Measurements from ENCODE around the gene EPHA1. TPM values are rescaled to one million over a fixed set of nuclear protein-coding genes. Genes with fewer than 3 reads are reported as not detected.

Gene EPHA1
- total and polyA plus RNA-seq, 2 donors (not counting 1 experiment from before 2014, with no cell fraction given): 0.39 to 0.49 TPM

- H3K9ac ChIP-seq (ENCODE audit: low read length): no peak overlapping the region
- intact Hi-C loops (cut with micrococcal nuclease): no loop called here
- no peaks in the 10 kb centered on the region for H4K20me1 ChIP-seq (ENCODE audit: control insufficient read depth, insufficient read depth, low read length, poor library complexity, severe bottlenecking)
- ATAC-seq (ENCODE audit: low read depth) (no peak), DNase-seq (no peak)
- H3K27me3 ChIP-seq (replicated peaks in 1 of 4; ENCODE audit: control extremely low read depth in 1 of 4, control insufficient read depth in 3 of 4, insufficient read depth in 4 of 4, low read length in 3 of 4): peaks cover 0 to 15% (median 1%) of the 10 kb centered on the region in 4 experiments
- CTCF ChIA-PET: interaction anchor here (1.1 to 1.8 kb wide), 3 partner anchors 10 to 115 kb away, joined by 4 to 8 read pairs (median 5); no protein-coding TSS in a partner anchor
- H3K27ac ChIP-seq (ENCODE audit: low read length in 2 of 2): no peak overlapping the region
- POLR2A ChIA-PET: no interaction called here
- Mint-ChIP-seq H3K27ac (no peak overlapping the region), H3K27me3 (peaks cover 51% of the 10 kb centered on the region), H3K9me3 (ENCODE audit: insufficient read depth) (no peaks in the 10 kb centered on the region), H3K4me3 (no peak overlapping the region), H3K4me1 (peaks cover 4% of the 10 kb centered on the region)
- H3K4me2 ChIP-seq (replicated peaks; ENCODE audit: low read depth, low read length, poor library complexity, severe bottlenecking): no peak overlapping the region
- WGBS (ENCODE audit: insufficient coverage): over 99% methylated on average over 12 of the region's 16 CpGs
- no peak overlapping the region for H3K4me3 ChIP-seq (ENCODE audit: control extremely low read depth in 1 of 5, extremely low read depth in 1 of 5, insufficient read depth in 1 of 5, low read depth in 2 of 5, low read length in 4 of 5)
- H3K36me3 ChIP-seq (replicated peaks in 1 of 2; ENCODE audit: control extremely low read depth in 1 of 2, control insufficient read depth in 1 of 2, extremely low read depth in 1 of 2, insufficient read depth in 2 of 2, low read length in 1 of 2): no peaks in the 10 kb centered on the region
- peaks cover 0 to 5% (median 0%) of the 10 kb centered on the region in 3 donors for H3K9me3 ChIP-seq (ENCODE audit: control extremely low read depth in 1 of 3, control insufficient read depth in 2 of 3, insufficient read depth in 1 of 3, low read length in 2 of 3)
- no peaks in the 10 kb centered on the region for H3K4me1 ChIP-seq (ENCODE audit: control insufficient read depth in 2 of 2, insufficient read depth in 2 of 2, low read length in 2 of 2)
- H3K79me2 ChIP-seq (ENCODE audit: control insufficient read depth, insufficient read depth, low read length): no peaks in the 10 kb centered on the region
- TF ChIP-seq EZH2 (IDR thresholded peaks at IDR 0.05; ENCODE audit: borderline replicate concordance, insufficient read depth, low read depth, low read length, poor library complexity, severe bottlenecking): no peak
- TF ChIP-seq CTCF (IDR thresholded peaks at IDR 0.05): no peak
- H2AFZ ChIP-seq (ENCODE audit: insufficient read depth, low read depth, low read length, poor library complexity, severe bottlenecking): no peak overlapping the region
Measured at GRCh38 chr7:143355450-143356385, 52.9 kb downstream of the EPHA1 start.

GRCh38 chr7:143354965-143355364, 53.7 kb downstream of the EPHA1 start:
- 95% methylated on average over 4 of the region's 8 CpGs for WGBS (ENCODE audit: insufficient coverage)
- H2AFZ ChIP-seq (ENCODE audit: insufficient read depth, low read depth, low read length, poor library complexity, severe bottlenecking): no peak overlapping the region
- H3K36me3 ChIP-seq (replicated peaks in 1 of 2; ENCODE audit: control extremely low read depth in 1 of 2, control insufficient read depth in 1 of 2, extremely low read depth in 1 of 2, insufficient read depth in 2 of 2, low read length in 1 of 2): no peaks in the 10 kb centered on the region
- H3K9ac ChIP-seq (ENCODE audit: low read length): no peak overlapping the region
- no peak overlapping the region for H3K27ac ChIP-seq (ENCODE audit: low read length in 2 of 2)
- Mint-ChIP-seq H3K27ac (no peak overlapping the region), H3K4me3 (no peak overlapping the region), H3K4me1 (peaks cover 2% of the 10 kb centered on the region), H3K9me3 (ENCODE audit: insufficient read depth) (no peaks in the 10 kb centered on the region), H3K27me3 (peaks cover 46% of the 10 kb centered on the region)
- ATAC-seq (ENCODE audit: low read depth) (no peak), DNase-seq (no peak)
- H3K27me3 ChIP-seq (replicated peaks in 1 of 4; ENCODE audit: control extremely low read depth in 1 of 4, control insufficient read depth in 3 of 4, insufficient read depth in 4 of 4, low read length in 3 of 4): peaks cover 0 to 8% (median 0%) of the 10 kb centered on the region in 4 experiments
- H3K4me1 ChIP-seq (ENCODE audit: control insufficient read depth in 2 of 2, insufficient read depth in 2 of 2, low read length in 2 of 2): no peaks in the 10 kb centered on the region
- H3K79me2 ChIP-seq (ENCODE audit: control insufficient read depth, insufficient read depth, low read length): no peaks in the 10 kb centered on the region
- no peaks in the 10 kb centered on the region for H4K20me1 ChIP-seq (ENCODE audit: control insufficient read depth, insufficient read depth, low read length, poor library complexity, severe bottlenecking)
- peaks cover 0 to 5% (median 0%) of the 10 kb centered on the region in 3 donors for H3K9me3 ChIP-seq (ENCODE audit: control extremely low read depth in 1 of 3, control insufficient read depth in 2 of 3, insufficient read depth in 1 of 3, low read length in 2 of 3)
- ChIA-PET CTCF (interaction anchor here (1.8 kb wide), 2 partner anchors 10 to 114 kb away, joined by 4 to 8 read pairs; no protein-coding TSS in a partner anchor), POLR2A (no interaction called here)
- TF ChIP-seq EZH2 (IDR thresholded peaks at IDR 0.05; ENCODE audit: borderline replicate concordance, insufficient read depth, low read depth, low read length, poor library complexity, severe bottlenecking): no peak
- TF ChIP-seq CTCF (IDR thresholded peaks at IDR 0.05): no peak
- intact Hi-C loops (cut with micrococcal nuclease): no loop called here
- no peak overlapping the region for H3K4me3 ChIP-seq (ENCODE audit: control extremely low read depth in 1 of 5, extremely low read depth in 1 of 5, insufficient read depth in 1 of 5, low read depth in 2 of 5, low read length in 4 of 5)
- no peak overlapping the region for H3K4me2 ChIP-seq (replicated peaks; ENCODE audit: low read depth, low read length, poor library complexity, severe bottlenecking)
